ENCODE data around the gene CARTPT. TPM values are rescaled to one million over a fixed set of nuclear protein-coding genes. Genes with fewer than 3 reads are reported as not detected.

CARTPT gene
- total and polyA plus RNA-seq, 10 of the 15 experiments (the other 5 are each of a cell fraction or from before 2014, with no cell fraction given) = not detected

DNA sequence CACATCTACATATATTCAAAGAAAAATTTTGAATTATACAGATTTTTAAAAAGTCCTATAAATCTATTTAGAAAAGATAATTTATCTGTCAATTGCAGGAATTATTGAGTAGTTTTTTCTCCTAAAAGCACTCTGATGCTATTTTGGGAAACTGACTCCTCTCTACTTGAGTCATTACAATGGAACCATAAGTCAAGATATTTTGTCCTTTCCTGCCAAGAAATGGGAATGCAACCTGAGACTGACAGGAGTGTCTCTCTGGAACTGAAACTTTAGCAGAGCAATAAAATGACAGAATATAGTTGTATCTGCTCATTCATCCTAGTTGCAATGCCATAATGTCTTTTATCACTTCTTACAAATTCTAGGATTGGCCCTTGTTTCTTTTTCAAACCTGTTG is 48.6 kb downstream of the CARTPT start:
- H3K36me3 ChIP-seq (ENCODE audit: control insufficient read depth in 2 of 2, insufficient read depth in 2 of 2, low read length in 1 of 2) = no peaks in the 10 kb centered on the region
- H3K4me1 ChIP-seq (ENCODE audit: control insufficient read depth, insufficient read depth, low read length) = no peaks in the 10 kb centered on the region
- no peak overlapping the region for H2AFZ ChIP-seq (ENCODE audit: control insufficient read depth, low read depth, low read length)
- DNase-seq (ENCODE audit: low read depth, low spot score) = no peak
- no peak for ATAC-seq
- H3K27ac ChIP-seq (ENCODE audit: control insufficient read depth, insufficient read depth) = no peak overlapping the region
- no peaks in the 10 kb centered on the region for H3K79me2 ChIP-seq (ENCODE audit: control insufficient read depth, insufficient read depth, low read length)
- ChIA-PET SMC1A (ENCODE audit: uncharacterized antibody, unreplicated experiment) (no interaction called here), CTCF (no interaction called here), POLR2A (no interaction called here), RAD21 (ENCODE audit: unreplicated experiment) (no interaction called here)
- BruUV-seq (replicated peaks) = no TSS peak
- no peak for FAIRE-seq
- H3K9ac ChIP-seq (ENCODE audit: control insufficient read depth, insufficient read depth, low read length) = no peak overlapping the region
- in situ Hi-C loops (cut with MboI) = loop anchor here (25.0 kb wide), 1 partner anchor 105 kb away; no protein-coding TSS in a partner anchor
- H3K27me3 ChIP-seq (replicated peaks in 1 of 2; ENCODE audit: control insufficient read depth in 2 of 2, insufficient read depth in 2 of 2, low read length in 1 of 2) = no peaks in the 10 kb centered on the region
- intact Hi-C loops (cut with micrococcal nuclease; ENCODE audit: unreplicated experiment) = no loop called here
- H3K4me3 ChIP-seq = no peak overlapping the region
- H3K4me2 ChIP-seq (ENCODE audit: control insufficient read depth, insufficient read depth) = no peak overlapping the region
- H4K20me1 ChIP-seq (ENCODE audit: control insufficient read depth, insufficient read depth) = no peaks in the 10 kb centered on the region
- H3K9me3 ChIP-seq (replicated peaks; ENCODE audit: control insufficient read depth, insufficient read depth, low read length) = no peaks in the 10 kb centered on the region
- TF ChIP-seq RAD21 (IDR thresholded peaks at IDR 0.05; ENCODE audit: insufficient read depth, low read depth, low read length) (no peak), RCOR1 (conservative IDR thresholded peaks at IDR 0.05; ENCODE audit: low read depth, low read length) (no peak), JUNB (IDR thresholded peaks at IDR 0.05) (no peak), NBN (IDR thresholded peaks at IDR 0.05) (no peak), SUPT20H (IDR thresholded peaks at IDR 0.05; ENCODE audit: borderline replicate concordance, control insufficient read depth, low read depth, low read length) (no peak), BCL11A (IDR thresholded peaks at IDR 0.05; ENCODE audit: low read depth, low read length) (no peak), HCFC1 (IDR thresholded peaks at IDR 0.05; ENCODE audit: low read length) (no peak)
- TF ChIP-seq, protein P1, sequence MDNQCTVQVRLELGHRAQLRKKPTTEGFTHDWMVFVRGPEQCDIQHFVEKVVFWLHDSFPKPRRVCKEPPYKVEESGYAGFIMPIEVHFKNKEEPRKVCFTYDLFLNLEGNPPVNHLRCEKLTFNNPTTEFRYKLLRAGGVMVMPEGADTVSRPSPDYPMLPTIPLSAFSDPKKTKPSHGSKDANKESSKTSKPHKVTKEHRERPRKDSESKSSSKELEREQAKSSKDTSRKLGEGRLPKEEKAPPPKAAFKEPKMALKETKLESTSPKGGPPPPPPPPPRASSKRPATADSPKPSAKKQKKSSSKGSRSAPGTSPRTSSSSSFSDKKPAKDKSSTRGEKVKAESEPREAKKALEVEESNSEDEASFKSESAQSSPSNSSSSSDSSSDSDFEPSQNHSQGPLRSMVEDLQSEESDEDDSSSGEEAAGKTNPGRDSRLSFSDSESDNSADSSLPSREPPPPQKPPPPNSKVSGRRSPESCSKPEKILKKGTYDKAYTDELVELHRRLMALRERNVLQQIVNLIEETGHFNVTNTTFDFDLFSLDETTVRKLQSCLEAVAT (IDR thresholded peaks at IDR 0.05) = no peak
- TF ChIP-seq, protein P2, sequence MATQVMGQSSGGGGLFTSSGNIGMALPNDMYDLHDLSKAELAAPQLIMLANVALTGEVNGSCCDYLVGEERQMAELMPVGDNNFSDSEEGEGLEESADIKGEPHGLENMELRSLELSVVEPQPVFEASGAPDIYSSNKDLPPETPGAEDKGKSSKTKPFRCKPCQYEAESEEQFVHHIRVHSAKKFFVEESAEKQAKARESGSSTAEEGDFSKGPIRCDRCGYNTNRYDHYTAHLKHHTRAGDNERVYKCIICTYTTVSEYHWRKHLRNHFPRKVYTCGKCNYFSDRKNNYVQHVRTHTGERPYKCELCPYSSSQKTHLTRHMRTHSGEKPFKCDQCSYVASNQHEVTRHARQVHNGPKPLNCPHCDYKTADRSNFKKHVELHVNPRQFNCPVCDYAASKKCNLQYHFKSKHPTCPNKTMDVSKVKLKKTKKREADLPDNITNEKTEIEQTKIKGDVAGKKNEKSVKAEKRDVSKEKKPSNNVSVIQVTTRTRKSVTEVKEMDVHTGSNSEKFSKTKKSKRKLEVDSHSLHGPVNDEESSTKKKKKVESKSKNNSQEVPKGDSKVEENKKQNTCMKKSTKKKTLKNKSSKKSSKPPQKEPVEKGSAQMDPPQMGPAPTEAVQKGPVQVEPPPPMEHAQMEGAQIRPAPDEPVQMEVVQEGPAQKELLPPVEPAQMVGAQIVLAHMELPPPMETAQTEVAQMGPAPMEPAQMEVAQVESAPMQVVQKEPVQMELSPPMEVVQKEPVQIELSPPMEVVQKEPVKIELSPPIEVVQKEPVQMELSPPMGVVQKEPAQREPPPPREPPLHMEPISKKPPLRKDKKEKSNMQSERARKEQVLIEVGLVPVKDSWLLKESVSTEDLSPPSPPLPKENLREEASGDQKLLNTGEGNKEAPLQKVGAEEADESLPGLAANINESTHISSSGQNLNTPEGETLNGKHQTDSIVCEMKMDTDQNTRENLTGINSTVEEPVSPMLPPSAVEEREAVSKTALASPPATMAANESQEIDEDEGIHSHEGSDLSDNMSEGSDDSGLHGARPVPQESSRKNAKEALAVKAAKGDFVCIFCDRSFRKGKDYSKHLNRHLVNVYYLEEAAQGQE (IDR thresholded peaks at IDR 0.05; ENCODE audit: low read depth, low read length) = no peak
- TF ChIP-seq, protein P3, sequence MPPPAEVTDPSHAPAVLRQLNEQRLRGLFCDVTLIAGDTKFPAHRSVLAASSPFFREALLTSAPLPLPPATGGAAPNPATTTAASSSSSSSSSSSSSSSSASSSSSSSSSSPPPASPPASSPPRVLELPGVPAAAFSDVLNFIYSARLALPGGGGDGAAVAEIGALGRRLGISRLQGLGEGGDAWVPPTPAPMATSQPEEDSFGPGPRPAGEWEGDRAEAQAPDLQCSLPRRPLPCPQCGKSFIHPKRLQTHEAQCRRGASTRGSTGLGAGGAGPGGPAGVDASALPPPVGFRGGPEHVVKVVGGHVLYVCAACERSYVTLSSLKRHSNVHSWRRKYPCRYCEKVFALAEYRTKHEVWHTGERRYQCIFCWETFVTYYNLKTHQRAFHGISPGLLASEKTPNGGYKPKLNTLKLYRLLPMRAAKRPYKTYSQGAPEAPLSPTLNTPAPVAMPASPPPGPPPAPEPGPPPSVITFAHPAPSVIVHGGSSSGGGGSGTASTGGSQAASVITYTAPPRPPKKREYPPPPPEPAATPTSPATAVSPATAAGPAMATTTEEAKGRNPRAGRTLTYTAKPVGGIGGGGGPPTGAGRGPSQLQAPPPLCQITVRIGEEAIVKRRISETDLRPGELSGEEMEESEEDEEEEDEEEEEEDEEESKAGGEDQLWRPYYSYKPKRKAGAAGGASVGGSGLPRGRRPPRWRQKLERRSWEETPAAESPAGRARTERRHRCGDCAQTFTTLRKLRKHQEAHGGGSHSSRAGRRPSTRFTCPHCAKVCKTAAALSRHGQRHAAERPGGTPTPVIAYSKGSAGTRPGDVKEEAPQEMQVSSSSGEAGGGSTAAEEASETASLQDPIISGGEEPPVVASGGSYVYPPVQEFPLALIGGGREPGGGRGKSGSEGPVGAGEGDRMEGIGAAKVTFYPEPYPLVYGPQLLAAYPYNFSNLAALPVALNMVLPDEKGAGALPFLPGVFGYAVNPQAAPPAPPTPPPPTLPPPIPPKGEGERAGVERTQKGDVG (CRISPR knock-in tag; IDR thresholded peaks at IDR 0.05) = no peak
- TF ChIP-seq, protein P4, sequence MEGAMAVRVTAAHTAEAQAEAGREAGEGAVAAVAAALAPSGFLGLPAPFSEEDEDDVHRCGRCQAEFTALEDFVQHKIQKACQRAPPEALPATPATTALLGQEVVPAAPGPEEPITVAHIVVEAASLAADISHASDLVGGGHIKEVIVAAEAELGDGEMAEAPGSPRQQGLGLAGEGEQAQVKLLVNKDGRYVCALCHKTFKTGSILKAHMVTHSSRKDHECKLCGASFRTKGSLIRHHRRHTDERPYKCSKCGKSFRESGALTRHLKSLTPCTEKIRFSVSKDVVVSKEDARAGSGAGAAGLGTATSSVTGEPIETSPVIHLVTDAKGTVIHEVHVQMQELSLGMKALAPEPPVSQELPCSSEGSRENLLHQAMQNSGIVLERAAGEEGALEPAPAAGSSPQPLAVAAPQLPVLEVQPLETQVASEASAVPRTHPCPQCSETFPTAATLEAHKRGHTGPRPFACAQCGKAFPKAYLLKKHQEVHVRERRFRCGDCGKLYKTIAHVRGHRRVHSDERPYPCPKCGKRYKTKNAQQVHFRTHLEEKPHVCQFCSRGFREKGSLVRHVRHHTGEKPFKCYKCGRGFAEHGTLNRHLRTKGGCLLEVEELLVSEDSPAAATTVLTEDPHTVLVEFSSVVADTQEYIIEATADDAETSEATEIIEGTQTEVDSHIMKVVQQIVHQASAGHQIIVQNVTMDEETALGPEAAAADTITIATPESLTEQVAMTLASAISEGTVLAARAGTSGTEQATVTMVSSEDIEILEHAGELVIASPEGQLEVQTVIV (IDR thresholded peaks at IDR 0.05; ENCODE audit: borderline replicate concordance, partially characterized antibody) = no peak
- TF ChIP-seq, protein P5, sequence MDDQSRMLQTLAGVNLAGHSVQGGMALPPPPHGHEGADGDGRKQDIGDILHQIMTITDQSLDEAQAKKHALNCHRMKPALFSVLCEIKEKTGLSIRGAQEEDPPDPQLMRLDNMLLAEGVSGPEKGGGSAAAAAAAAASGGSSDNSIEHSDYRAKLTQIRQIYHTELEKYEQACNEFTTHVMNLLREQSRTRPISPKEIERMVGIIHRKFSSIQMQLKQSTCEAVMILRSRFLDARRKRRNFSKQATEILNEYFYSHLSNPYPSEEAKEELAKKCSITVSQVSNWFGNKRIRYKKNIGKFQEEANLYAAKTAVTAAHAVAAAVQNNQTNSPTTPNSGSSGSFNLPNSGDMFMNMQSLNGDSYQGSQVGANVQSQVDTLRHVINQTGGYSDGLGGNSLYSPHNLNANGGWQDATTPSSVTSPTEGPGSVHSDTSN (IDR thresholded peaks at IDR 0.05; ENCODE audit: insufficient replicate concordance, low read depth, low read length) = no peak

Measured in GM12878 (cell line).